ENCODE data around the gene PXK. TPM values are rescaled to one million over a fixed set of nuclear protein-coding genes. Genes with fewer than 3 reads are reported as not detected.

The PXK gene
- total RNA-seq, 3 donors from 2014 or later (not counting 1 experiment from before 2014, with no cell fraction given), result 42.1 to 53.8 (median 48.9) TPM

DNA sequence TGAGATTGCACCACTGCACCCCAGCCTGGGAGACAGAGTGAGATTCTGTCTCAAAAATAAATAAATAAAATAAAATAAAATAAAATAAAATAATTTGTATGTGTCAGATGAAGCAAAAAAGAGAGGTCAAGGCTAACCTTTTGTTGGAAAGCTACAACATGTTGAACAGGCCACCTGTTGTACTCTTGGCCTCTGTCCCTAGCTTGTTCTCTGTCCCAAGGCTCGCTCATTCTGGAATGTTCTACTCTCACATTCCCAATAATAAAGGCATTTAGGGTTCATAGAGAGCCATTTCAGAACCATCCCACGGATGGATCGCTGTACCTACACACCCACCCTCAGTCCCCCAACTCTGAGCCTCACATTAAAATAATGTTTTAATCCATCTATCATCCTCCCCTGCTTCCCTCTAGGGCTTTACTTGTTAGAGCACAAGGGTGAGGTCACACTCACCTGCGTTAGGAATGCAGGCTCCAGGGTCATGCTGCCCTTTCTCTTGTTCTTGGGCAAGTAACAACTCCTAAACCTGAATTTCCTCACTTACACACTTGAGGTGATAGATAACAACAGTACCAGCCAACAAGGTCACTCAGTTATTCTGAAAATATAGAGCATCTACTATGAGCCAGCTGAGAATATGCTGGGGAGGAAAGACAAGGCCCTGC, 134.3 kb downstream of the PXK start:
- no peaks in the 10 kb centered on the region for H3K27me3 ChIP-seq (ENCODE audit: control insufficient read depth, insufficient read depth, low read length)
- Mint-ChIP-seq H3K4me1 (peaks cover 25 to 30% of the 10 kb centered on the region in 2 donors), H3K4me3 (no peak overlapping the region), H3K9me3 (no peaks in the 10 kb centered on the region), H3K27me3 (ENCODE audit: low read depth in 2 of 2) (no peaks in the 10 kb centered on the region), H3K27ac (no peak overlapping the region), H3K36me3 (no peaks in the 10 kb centered on the region)
- H3K9me3 ChIP-seq (ENCODE audit: control insufficient read depth, insufficient read depth, low read length), result no peaks in the 10 kb centered on the region
- intact Hi-C loops (cut with micrococcal nuclease), result no loop called here
- TF ChIP-seq, protein P1, sequence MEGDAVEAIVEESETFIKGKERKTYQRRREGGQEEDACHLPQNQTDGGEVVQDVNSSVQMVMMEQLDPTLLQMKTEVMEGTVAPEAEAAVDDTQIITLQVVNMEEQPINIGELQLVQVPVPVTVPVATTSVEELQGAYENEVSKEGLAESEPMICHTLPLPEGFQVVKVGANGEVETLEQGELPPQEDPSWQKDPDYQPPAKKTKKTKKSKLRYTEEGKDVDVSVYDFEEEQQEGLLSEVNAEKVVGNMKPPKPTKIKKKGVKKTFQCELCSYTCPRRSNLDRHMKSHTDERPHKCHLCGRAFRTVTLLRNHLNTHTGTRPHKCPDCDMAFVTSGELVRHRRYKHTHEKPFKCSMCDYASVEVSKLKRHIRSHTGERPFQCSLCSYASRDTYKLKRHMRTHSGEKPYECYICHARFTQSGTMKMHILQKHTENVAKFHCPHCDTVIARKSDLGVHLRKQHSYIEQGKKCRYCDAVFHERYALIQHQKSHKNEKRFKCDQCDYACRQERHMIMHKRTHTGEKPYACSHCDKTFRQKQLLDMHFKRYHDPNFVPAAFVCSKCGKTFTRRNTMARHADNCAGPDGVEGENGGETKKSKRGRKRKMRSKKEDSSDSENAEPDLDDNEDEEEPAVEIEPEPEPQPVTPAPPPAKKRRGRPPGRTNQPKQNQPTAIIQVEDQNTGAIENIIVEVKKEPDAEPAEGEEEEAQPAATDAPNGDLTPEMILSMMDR (IDR thresholded peaks at IDR 0.05), result no peak
- DNase-seq (no peak), ATAC-seq (no peak)
- H3K27ac ChIP-seq (ENCODE audit: low read length), result no peak overlapping the region
- H3K36me3 ChIP-seq (ENCODE audit: control insufficient read depth, insufficient read depth, low read length), result no peaks in the 10 kb centered on the region
- WGBS (ENCODE audit: insufficient coverage), result 95% methylated on average over 4 of the region's 4 CpGs
- H3K4me1 ChIP-seq (ENCODE audit: control insufficient read depth, insufficient read depth, low read length), result peaks cover 37% of the 10 kb centered on the region
- H3K4me3 ChIP-seq (ENCODE audit: low read length), result no peak overlapping the region

DNA sequence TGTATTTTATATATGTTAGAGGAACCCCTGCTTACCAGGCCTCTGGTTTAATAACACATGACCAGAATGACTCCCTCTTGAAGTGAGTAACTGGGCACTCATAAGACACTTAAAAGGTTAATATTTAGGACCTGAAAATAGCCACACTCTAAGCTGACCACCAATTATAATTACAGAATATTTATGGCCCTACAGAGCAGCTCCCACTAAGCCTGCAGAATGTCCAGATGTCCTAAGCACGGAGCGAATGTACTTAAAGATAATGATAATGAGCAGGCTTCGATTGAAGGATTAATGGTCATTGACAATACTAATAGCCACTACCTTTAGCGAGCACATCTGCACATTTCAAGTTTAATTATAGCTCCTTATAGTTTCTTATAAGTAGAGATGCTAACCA, 136.4 kb downstream of the PXK start:
- no peaks in the 10 kb centered on the region for H3K36me3 ChIP-seq (ENCODE audit: control insufficient read depth, insufficient read depth, low read length)
- DNase-seq (no peak), ATAC-seq (no peak)
- H3K36me3 Mint-ChIP-seq, result no peaks in the 10 kb centered on the region
- H3K4me3 Mint-ChIP-seq, result no peak overlapping the region
- peaks cover 25 to 30% of the 10 kb centered on the region in 2 donors for H3K4me1 Mint-ChIP-seq
- TF ChIP-seq, protein P1 (IDR thresholded peaks at IDR 0.05), result no peak
- H3K27me3 Mint-ChIP-seq (ENCODE audit: low read depth in 2 of 2), result no peaks in the 10 kb centered on the region
- H3K9me3 ChIP-seq (ENCODE audit: control insufficient read depth, insufficient read depth, low read length), result no peaks in the 10 kb centered on the region
- no peak overlapping the region for H3K4me3 ChIP-seq (ENCODE audit: low read length)
- H3K27ac ChIP-seq (ENCODE audit: low read length), result no peak overlapping the region
- peaks cover 39% of the 10 kb centered on the region for H3K4me1 ChIP-seq (ENCODE audit: control insufficient read depth, insufficient read depth, low read length)
- no peak overlapping the region for H3K27ac Mint-ChIP-seq
- intact Hi-C loops (cut with micrococcal nuclease), result no loop called here
- H3K27me3 ChIP-seq (ENCODE audit: control insufficient read depth, insufficient read depth, low read length), result no peaks in the 10 kb centered on the region
- WGBS (ENCODE audit: insufficient coverage), result 100% methylated on average over 3 of the region's 4 CpGs
- no peaks in the 10 kb centered on the region for H3K9me3 Mint-ChIP-seq

DNA sequence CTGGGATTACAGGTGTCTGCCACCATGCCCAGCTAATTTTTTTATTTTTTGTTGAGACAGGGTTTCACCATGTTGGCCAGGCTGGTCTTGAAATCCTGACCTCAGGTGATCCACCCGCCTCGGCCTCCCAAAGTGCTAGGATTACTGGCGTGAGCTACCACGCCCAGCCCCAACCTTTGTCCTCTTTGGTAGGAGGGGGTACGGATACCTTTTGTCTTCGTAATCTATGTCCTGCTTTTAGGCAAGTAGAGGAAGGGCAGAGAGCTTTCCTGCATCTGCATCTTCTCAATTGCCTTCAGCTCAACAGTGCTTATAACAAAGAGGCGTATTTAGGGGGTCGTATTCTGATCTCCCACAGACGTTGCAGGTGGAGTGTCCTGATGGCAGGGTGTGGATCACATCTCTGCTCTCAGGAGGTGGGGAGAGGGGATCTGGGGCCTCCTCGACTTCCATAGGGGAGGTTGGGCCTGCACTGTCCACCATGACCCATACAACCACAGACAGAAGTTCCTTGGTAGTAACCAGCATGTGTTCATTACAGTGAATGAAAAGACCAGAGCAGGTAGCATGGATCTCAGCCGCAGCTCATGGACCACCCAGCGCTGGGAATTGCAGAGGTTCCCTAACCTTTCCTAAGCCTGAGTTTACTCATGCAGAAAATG, 137.8 kb downstream of the PXK start:
- WGBS (ENCODE audit: insufficient coverage), result 96% methylated on average over 12 of the region's 12 CpGs
- no peaks in the 10 kb centered on the region for H3K36me3 Mint-ChIP-seq
- Histone ChIP-seq H3K9me3 (ENCODE audit: control insufficient read depth, insufficient read depth, low read length) (no peaks in the 10 kb centered on the region), H3K4me1 (ENCODE audit: control insufficient read depth, insufficient read depth, low read length) (peaks cover 37% of the 10 kb centered on the region), H3K36me3 (ENCODE audit: control insufficient read depth, insufficient read depth, low read length) (no peaks in the 10 kb centered on the region), H3K4me3 (ENCODE audit: low read length) (no peak overlapping the region), H3K27me3 (ENCODE audit: control insufficient read depth, insufficient read depth, low read length) (no peaks in the 10 kb centered on the region), H3K27ac (ENCODE audit: low read length) (peak overlapping the region; percentile 59)
- H3K4me3 Mint-ChIP-seq, result peak overlapping the region; percentile 62
- H3K27ac Mint-ChIP-seq, result peak overlapping the region; percentile 65 to 77
- no peaks in the 10 kb centered on the region for H3K9me3 Mint-ChIP-seq
- H3K4me1 Mint-ChIP-seq, result peaks cover 30 to 35% of the 10 kb centered on the region in 2 donors
- DNase-seq, result no peak
- no peak for ATAC-seq
- intact Hi-C loops (cut with micrococcal nuclease), result loop anchor here (2.0 kb wide), 1 partner anchor 22 kb away; the partner anchor contains the start of gene KCTD6
- TF ChIP-seq, protein P1 (IDR thresholded peaks at IDR 0.05), result no peak
- peaks cover 0 to 3% of the 10 kb centered on the region in 2 donors for H3K27me3 Mint-ChIP-seq (ENCODE audit: low read depth in 2 of 2)
